AG08396 (cell line): ENCODE data around the gene MAN2C1.

Experiments
- DNase-seq: peaks from one replicate; pipeline ENCODE4 v3.0.0; 2012; ENCODE audit warnings: low spot score, mixed read lengths

The MAN2C1 gene

DNA sequence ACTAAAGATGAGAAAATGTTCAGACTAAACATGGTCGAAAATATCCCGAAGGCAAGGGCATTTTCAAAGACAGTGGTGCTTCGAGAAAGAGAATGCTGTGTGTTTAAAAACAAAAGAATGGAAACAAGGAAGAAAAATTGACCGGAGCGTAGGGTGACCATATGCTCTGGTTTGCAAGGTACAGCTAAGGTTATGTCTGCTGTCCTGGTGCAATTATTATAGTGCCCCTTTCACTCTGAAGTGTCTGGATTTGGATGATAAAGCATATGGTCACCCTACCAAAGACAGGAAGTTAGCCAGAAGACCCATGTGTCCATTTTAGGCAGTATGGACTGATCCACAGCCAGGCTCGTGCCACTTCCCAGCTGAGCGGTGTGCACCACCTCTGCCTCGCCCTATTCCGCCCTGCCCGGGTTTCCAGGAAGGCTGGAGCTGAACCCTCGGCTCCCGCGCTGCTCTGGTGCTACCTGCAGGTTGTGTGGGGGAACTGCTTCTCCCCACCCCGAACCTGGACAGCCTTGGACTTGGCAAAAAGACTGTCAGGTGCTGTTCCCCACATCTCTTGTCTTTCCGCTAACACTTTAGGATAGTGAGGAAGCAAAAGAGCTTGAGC is 60.5 kb downstream of the MAN2C1 start:
- peak; percentile 21 for DNase-seq

GRCh38 chr15:75306188-75306587 is 62.2 kb downstream of the MAN2C1 start:
- DNase-seq: no peak
